Measurements from ENCODE around the gene GSTT2.
"Not testable (repeated sequence)": the region's sequence is repeated elsewhere in the genome, so short reads cannot be mapped to it uniquely, and the experiment has no call there.

GSTT2 gene

DNA sequence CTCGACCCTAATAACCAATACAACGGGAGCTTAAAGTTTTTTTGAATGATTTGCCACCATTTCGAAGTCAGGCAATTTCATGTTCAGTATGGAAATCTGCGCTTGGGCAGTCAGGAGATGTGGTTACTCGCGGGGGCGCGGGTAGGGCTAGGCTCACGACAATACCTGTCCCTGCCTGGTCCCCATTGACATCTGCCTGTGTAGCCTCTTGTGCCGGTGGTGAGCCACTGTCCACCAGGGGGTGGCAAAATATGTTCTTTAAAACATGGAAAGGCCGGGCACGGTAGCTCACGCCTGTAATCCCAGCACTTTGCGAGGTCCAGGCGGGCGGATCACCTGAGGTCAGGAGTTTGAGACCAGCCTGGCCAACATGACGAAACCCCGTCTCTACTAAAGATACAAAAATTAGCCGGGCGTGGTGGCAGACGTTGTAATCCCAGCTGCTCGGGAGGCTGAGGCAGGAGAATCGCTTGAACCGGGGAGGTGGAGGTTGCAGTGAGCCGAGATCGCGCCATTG, 5.0 kb upstream of the GSTT2 start:
- not testable (repeated sequence) for DNase-seq

DNA sequence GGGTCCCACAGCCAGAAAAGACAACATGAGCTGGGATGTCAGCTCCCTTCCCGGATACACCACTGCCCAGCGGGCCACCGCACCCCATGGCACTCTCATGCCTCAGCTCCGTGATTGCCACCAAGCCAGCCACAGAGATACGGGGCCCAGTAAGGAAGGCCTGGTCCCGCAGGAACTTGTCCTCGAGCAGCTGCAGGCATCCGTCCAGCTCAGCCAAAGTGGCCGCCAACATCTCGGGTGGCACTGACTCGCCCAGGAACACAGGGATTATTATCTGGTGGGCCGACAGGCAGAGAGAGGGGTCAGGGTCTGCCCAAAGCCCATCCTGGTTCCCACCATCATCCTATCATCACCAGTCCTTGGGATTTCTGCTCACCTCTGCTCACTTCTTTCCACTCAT, 2.6 kb upstream of the GSTT2 start:
- DNase-seq: not testable (repeated sequence)

DNA sequence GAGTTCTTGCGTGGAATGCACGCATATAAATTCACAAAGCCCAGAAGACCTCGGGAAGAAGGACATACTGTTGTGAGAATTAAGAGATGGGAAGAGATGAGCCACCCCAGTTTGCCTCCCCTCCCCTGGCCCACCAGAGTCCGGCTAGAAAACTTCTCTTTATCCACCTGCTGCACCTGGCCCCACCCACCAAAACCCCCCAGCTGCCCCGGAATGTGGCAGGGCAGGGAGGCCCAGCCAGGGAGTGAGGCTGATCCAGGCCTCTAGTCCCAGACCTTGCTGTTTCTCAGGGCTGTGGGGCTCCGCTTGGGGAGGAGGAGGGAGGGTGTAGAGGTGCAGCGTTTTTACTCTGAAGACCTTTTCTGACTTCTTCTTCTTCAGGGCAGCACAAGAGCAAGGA, 633 bp downstream of the GSTT2 start:
- DNase-seq: not testable (repeated sequence)

DNA sequence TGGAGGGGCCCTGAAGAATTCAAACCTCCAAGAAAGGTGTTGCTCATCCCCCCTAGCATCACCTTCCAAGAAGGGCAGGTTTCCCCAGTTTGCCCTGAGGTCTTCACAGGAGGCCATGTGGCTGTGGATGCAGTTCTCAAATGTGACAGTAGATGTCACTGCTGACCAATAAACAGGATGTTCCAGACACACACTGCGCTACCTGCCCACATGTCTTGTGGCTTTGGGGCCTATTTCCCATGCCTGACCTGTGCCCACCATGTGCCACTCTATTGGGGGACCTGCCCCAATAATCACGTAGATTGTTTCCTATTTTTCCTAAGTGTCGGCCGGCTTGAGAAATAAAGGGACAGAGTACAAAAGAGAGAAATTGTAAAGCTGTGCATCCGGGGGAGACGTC, 4.5 kb downstream of the GSTT2 start:
- peak; percentile 8 for DNase-seq

DNA sequence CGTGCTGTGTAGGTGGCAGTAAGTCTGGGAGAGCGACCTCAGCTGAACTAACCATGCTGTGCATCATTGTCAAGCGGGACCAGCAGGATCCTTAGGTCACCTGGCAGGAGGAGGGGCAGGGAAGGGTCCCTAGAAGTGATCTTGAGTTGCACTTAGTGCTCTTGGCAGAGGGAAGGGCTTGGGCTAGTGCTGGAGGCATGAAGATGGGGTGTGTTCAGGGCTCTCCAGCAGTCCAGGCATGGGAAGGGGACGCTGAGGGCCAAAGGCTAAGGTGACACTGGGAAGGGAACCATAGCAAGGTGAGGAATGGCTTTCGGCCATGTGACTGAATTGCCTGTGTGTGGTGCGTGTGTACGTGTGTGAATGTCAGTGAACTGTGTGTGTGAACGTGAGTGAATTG, 6.2 kb downstream of the GSTT2 start:
- not testable (repeated sequence) for DNase-seq

DNA sequence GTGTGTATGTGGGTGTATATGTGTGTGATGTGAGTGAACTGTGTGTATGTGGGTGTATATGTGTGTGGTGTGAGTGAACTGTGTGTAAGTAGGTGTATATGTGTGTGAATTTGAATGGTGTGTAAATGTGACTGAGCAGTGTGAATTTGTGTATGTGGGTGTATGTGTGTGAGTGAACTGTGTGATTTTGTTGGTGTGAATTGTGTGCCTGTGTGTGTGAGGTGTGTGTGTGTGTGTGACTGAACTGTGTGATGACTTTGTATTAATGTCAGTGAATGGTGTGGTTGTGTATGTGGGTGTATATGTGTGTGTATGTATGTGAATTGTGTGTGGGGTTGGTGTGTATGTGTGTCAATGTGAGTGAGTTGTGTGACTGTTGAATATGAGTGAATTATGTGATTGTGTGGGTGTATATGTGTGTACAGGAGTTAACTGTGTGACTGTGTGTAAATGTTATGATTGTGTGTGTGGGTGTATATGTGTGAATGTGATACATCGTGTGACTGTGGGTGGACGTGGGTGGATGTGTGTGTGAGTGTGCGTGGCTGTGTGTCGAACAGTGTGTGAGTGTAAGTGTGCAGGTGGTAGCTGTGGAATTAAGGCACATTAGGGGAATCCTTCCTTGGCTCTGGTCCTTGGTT, 6.7 kb downstream of the GSTT2 start:
- not testable (repeated sequence) for DNase-seq

DNA sequence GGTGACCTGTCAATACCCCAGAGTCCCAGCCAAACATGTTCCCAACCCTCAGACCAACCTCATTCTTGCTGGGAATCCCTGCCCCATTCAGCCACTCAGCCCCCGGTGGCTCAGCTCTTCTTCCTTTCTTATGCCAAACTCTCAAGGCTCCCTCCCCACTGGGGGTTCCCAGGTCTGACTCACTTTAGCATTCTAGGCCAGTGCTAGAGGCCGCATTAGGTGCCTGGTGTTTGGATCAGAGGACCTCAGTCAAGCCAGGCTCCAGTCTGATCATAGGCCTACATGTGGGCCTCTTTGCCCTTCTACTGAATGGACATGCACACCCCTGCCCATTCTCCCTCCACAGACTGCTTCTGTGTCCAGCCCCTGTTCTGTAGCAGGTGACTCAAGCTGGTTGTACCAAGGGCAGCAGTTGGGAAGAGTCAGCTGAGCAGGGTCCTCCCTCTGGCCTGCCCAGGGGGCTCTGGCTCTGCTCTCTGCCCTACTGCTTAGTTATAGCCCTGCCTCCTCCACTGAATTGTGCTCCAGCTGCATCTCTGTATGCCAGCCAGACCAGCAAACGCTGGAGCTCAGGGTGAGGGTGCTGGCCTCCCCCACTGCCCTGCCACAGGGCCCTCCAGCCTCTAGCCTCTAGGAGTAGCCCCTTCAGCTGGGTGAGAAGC, 9.8 kb downstream of the GSTT2 start:
- not testable (repeated sequence) for DNase-seq

DNA sequence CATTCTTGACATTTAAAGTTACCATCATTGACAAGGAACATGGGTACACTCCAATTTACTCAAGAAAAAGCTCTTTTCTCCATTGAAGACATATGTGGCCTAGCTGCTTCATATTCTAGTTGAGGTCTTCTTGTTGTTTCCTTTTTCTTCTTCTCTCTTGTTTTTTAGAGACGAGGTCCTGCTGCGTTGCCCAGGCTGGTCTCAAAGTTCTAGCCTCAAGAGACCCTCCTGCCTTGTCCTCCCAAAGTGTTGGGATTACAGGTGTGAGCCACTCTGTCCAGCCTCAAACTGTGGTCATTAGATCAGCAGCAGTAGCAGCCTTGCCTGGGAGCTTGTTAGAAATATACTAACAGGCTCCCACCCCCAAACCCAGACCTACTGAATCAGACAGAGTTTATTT, 13.1 kb downstream of the GSTT2 start:
- DNase-seq: not testable (repeated sequence)

DNA sequence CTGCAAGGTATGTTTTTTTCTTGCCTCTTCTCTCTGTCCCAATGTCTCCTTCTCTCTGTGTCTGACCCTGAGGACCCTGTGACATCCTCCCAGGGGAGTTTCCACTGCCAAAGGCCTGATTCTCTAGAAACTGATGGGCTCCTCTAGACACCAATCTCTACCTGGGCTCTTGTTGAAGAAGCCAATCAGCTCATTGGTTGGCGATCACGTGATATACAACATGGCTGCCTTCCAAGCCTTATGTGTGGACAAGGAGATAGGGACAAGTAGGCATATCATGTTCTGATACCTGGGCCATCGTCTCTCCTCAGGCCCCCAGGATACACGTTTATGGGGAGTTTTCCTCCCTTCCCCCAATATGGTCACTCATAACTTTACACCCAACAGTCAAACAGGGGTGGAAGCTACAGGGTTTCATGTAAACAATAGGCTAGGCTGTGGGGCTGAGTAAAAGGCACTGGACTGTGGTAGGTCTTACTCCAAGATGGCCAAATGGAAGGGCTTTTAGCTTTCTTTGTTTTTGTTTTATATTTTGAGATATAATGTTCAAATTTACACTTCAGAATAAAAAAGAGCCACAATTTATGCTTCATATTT, 13.7 kb downstream of the GSTT2 start:
- not testable (repeated sequence) for DNase-seq

DNA sequence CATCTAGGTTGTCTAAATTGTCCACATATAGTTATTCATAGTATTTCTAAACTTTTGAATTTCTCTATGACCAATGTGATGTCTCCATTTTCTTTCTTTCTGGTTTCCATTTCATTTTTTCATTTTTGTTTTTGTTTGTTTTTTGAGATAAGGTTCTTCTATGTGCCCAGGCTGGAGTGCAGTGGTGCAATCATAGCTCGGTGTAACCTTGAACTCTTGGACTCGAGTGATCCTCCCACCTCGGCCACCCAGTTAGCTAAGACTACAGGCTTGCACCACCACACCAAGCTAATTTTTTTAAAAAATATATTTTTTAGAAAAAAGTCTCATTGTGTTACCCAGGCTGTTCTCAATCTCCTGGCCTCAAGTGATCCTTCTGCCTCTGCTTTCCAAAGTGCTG, 17.2 kb downstream of the GSTT2 start:
- DNase-seq: no peak

DNA sequence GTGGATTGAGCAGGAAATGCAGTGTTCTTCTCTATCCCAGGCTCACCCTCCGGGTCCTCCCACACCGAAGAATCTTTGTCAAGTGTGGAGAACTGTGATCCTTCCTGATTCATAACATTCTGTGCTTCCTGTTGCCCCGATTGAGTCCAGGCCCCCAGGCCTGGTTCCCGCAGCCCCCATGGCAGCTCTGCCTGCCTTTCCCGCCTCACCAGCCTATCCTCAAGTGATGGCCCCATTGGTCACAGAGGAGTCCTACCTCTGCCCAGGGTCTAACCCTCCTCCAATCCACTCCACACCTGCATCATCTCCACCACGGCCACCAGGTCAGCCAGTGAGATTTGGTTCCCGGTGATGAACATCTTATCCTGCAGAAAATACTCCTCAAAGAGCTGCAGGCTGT, 19.8 kb downstream of the GSTT2 start:
- DNase-seq: not testable (repeated sequence)

DNA sequence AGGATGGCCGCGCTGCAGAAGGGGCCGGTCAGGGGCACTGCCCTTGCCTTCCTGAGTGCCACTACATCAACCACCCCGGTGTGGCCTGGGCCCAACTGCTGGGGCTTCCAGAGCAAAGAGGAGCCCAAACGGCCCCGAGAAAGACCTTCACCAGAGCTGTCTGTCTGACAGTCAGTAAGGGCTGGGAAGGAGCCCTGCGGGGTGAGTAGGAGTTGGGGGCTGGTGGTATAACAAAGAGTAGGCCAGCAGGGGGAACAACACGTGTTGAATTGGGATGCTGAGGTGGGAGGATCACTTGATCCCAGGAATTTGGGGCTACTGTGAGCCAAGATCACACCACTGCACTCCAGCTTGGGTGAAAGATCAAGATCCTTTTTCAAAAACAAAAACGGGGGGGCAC, 21.4 kb downstream of the GSTT2 start:
- DNase-seq: no peak

DNA sequence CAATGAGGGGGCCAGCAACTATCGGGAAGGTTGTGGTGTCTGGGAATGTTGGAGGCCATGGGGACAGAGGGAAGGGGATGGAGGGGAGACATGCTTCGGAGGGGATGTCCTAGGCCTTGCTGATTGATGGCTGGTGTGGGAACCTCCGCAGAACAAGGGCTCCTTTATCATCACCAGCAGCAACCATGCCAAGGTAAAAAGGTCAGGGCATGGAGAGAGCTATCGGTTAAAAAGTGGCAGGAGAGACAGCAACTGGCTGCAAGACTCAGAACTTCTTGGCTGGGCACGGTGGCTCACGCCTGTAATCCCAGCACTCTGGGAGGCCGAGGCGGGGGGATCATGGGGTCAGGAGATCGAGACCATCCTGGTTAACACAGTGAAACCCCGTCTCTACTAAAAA, 22.3 kb downstream of the GSTT2 start:
- DNase-seq: no peak

DNA sequence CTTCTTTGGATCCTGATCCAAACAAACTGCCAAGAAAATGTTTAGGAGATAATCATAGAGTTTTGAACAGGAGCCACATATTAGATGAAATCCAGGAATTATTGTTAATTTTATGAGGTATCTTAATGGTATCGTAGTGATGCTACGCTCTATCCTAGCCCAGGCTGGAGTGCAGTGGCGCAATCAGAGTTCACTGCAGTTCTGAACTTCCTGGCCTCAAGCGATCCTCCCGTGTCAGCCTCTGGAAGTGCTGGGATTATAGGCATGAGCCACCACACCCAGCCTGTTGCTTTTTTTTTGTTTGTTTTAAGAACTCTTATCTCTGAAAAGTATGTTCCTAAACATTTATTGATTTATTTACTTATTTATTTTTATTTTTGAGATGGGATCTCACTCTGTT, 22.9 kb downstream of the GSTT2 start:
- DNase-seq: no peak

DNA sequence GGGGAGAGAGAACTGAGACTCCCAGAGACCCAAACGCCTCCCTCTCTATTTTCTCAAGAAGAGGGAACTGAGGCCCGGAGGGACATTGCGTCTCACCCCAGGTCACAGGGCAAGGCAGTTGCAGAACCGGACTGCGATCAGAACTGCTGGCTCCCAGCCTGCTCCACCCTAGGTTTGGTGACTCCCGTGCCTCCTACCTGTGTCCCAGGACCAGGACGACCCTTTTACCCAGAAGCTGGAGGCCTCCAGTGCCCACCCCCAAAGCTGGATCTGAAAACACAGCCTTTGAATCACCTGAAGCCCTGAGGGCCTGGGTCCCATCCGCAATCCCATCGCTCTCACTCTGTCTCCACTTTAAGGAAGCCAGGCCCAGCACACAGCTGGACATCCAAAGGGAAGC, 24.0 kb downstream of the GSTT2 start:
- DNase-seq: no peak

DNA sequence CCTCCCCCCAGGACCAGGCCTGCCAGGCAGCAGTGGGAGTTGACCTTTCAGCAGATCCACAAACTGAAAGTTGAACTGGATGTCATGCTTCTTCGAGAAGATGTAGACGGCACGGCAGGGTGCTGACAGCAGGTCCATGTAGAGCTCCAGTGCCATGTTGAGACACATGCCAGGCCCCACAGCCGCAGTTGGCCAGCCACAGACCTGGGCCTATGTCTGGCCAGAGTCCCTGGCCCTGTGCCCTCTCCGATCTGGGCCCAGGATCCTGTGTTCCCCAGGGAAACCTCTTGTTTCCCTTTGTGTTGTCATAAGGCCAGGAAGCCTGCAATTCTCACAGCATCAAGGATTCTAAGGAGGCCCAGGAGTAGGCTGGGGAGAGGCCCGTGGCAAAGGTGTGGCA, 25.3 kb downstream of the GSTT2 start, which contains the start of gene GSTT4:
Gene GSTT4, minus strand, starts transcription at position 253 of the 400 bp plus-strand sequence. Its CDS starts 97 bp downstream, at position 156.
- DNase-seq: no peak

DNA sequence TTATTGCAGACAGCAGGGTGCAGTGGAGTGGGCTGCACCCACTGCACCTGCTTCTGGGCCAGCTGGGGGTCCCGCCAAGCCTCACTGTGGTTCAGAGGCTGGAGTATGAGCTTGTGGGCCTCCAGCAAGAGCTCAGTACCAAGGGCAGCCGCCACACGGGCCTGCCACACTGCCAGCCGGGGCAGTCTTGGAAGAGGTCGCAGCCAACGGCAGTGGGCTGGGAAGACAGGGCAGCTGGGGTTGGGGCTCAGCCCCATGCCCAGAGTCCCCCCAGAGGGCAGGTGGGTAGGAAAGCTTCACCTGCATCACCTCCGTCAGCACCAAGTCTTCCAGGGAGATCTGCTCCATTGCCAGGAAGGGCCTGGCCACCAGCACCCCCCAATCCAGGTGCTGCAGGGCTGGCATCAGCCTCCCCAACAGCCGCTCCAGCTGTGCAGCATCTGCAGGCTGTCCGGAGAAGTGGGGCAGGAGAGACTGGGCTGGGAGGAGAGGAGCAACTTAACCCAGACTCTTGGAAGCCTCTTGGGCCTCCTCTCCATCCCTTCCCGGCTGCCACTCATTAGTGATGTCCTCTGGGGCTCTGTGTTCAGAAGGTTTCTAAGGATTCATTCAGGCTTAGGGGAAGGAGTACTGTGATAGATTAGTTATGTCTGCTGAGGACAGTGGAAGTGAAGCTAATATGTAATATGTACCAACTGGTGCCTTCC, 26.4 kb downstream of the GSTT2 start:
- no peak for DNase-seq

DNA sequence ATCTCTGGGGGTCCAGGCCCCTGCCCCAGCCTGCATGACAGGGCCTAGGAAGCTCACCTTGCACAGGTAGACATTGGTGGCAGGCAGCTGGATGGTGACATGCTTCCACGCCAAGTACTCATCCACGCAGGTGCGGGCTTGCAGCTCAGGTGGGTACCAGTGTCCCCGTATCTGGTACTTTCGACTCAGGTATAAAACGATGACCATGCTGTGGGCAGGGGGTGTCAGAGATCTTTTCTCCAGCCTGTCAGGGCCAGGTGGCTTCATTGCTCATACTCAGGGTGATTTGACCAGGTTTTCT, 26.9 kb downstream of the GSTT2 start:
- no peak for DNase-seq

DNA sequence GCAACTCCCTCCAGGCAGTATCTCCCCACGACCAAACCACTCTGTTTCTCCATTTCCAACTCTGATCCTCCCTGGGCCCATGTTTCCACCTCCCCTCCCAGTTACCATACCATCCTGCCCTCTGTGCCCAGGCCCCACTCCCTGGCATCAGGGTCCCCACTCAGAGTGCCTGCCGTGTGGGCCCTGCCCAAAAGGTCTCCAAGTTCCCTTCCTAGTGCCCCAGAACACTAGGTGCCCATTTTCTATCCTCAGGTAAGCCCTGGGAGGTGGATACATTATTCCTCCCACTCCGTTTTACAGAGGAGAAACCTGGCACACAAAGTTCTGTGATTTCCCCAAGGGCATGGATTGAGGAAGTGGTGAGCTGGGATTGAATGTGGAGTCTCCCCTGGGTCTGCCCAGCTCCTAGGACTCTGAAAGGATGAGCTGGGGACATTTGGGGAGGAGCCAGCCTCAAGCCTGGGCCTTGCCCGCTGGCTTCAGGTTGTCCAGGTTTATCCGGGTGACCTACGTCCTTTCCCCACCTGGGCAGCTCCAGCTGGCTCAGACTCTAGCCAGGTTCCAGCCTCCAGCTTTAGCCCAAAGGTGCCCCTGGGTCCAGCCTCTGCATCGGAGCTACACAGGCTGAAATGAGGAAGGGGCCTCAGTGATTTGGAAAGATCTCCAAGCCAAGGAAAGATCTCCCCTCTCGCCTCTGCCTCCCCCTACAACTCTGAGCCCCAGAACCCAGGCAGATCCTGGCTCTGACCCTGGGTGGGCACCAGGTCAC, 27.5 kb downstream of the GSTT2 start:
- DNase-seq: no peak

DNA sequence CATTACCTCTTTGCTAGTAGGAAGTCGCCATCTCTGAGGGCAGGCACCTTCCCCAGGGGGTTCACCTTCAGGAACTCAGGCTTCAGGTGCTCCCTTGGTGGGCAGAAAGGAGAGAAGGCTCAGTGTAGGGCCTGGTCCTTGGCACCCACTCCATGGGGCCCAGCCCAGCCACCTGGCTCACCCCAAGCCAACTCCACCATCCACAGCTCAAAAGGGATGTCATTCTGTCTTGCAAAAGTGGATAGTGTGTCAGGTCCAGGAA, 28.0 kb downstream of the GSTT2 start:
- no peak for DNase-seq

DNA sequence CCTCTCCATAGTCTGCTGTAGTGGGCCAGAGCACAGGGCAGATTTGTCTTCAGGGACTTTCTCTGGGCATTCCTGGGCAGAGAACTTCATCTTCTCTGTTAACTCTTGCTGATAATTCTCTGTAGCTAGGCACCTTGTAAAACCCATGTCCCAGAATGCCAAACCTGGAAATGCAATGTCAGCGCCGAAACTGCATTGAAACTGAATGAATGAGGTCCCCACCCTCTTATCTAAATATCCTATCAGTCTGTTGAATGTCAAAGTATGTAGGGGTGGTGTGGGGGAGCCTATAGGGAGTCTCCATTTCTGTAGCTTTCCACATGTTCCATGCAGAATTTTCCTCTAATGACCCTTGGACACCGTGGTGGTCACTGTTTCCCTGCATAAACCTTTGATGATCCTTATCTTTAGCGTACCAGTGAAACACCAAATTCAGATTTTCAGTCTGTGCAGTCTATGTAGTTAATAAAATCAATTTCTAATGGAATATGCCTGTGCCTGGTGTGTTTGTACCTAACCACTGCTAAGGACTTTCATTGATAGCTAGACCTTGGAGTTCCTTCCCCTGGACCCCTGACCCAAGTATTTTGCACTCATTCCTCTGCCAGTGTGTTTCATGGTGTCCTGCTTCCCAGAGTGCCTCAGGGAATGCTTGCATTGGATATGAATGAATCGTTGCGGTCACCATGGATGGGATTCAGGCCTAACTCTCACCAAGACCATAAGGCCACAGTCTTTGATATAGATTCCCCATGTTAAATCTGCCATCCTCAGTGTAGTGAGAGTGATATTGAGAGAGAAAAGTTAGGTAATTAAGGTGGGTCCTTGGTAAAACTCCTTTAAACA, 28.7 kb downstream of the GSTT2 start:
- no peak for DNase-seq

Data from NCI-H1105 treated with DMSO at 0.1 percent for 48 hours (cell line).